ENCODE measurements around the gene RBMS3.
"Not testable (repeated sequence)": the region's sequence is repeated elsewhere in the genome, so short reads cannot be mapped to it uniquely, and the experiment has no call there.

DNA sequence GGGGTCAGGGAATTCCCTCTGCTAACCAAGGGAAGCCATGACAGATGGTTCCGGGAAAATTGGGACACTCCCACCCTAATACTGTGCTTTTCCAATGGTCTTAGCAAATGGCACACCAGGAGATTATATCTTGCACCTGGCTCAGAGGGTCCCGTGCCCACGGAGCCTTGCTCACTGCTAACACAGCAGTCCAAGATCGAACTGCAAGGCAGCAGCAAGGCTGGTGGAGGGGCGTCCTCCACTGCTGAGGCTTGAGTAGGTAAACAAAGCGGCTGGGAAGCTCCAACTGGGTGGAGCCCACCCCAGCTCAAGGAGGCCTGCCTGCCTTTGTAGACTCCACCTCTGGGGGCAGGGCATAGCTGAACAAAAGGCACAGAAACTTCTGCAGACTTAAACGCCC, 389.6 kb downstream of the RBMS3 start:
- TF ChIP-seq, protein P1, sequence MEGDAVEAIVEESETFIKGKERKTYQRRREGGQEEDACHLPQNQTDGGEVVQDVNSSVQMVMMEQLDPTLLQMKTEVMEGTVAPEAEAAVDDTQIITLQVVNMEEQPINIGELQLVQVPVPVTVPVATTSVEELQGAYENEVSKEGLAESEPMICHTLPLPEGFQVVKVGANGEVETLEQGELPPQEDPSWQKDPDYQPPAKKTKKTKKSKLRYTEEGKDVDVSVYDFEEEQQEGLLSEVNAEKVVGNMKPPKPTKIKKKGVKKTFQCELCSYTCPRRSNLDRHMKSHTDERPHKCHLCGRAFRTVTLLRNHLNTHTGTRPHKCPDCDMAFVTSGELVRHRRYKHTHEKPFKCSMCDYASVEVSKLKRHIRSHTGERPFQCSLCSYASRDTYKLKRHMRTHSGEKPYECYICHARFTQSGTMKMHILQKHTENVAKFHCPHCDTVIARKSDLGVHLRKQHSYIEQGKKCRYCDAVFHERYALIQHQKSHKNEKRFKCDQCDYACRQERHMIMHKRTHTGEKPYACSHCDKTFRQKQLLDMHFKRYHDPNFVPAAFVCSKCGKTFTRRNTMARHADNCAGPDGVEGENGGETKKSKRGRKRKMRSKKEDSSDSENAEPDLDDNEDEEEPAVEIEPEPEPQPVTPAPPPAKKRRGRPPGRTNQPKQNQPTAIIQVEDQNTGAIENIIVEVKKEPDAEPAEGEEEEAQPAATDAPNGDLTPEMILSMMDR (IDR thresholded peaks at IDR 0.05), result not testable (repeated sequence)
- TF ChIP-seq POLR2AphosphoS5 (IDR thresholded peaks at IDR 0.05), result not testable (repeated sequence)
